Astrocyte of the cerebellum (primary cell): Measurements from ENCODE around the gene GALNT10.

ENCODE experiments used
- DNase-seq: peaks from one replicate; pipeline ENCODE4 v3.0.0-alpha.2; 2011; ENCODE audit warnings: low read depth
- H3K4me3 ChIP-seq: 2 replicates; pipeline ENCODE4 v1.5.1; 2011; ENCODE audit warnings: mild to moderate bottlenecking, low read depth, low read length, moderate library complexity
- in situ Hi-C: cut with HindIII; loops from 2 replicates; pipeline ENCODE4 v1.10.0; 2017; ENCODE audit warnings: low sequenced_read_pairs
- TF ChIP-seq, protein P1 (sequence below): IDR thresholded peaks from 2 replicates; pipeline ENCODE4 v1.5.1; 2012; ENCODE audit warnings: low read length, low read depth, moderate library complexity, mild to moderate bottlenecking; ENCODE audit errors: missing control alignments

Gene GALNT10

DNA sequence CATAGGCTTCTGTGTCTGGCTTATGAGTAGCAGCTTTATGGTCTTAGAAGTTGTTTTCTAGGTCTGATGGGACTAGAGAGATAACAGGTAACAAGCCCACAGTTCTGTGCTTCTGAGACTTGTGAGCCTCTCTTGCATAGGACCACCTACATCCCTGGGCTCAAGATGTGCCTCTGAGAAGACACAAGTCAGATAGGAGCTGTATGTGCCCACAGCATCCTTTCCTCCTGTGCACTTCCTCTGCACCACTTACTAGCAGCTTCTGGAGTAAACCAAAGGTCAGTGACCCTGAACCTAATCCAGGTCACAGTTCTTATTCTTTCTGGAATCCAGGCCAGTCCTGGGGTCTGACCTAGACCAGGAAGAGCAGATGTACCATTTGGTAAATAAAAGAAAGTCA is 40.0 kb downstream of the GALNT10 start:
- in situ Hi-C loops: loop anchor here (5.0 kb wide), 1 partner anchor 33 kb away; no protein-coding TSS in a partner anchor
- TF ChIP-seq, protein P1, sequence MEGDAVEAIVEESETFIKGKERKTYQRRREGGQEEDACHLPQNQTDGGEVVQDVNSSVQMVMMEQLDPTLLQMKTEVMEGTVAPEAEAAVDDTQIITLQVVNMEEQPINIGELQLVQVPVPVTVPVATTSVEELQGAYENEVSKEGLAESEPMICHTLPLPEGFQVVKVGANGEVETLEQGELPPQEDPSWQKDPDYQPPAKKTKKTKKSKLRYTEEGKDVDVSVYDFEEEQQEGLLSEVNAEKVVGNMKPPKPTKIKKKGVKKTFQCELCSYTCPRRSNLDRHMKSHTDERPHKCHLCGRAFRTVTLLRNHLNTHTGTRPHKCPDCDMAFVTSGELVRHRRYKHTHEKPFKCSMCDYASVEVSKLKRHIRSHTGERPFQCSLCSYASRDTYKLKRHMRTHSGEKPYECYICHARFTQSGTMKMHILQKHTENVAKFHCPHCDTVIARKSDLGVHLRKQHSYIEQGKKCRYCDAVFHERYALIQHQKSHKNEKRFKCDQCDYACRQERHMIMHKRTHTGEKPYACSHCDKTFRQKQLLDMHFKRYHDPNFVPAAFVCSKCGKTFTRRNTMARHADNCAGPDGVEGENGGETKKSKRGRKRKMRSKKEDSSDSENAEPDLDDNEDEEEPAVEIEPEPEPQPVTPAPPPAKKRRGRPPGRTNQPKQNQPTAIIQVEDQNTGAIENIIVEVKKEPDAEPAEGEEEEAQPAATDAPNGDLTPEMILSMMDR: no peak
- DNase-seq: no peak
- H3K4me3 ChIP-seq: no peak overlapping the region

DNA sequence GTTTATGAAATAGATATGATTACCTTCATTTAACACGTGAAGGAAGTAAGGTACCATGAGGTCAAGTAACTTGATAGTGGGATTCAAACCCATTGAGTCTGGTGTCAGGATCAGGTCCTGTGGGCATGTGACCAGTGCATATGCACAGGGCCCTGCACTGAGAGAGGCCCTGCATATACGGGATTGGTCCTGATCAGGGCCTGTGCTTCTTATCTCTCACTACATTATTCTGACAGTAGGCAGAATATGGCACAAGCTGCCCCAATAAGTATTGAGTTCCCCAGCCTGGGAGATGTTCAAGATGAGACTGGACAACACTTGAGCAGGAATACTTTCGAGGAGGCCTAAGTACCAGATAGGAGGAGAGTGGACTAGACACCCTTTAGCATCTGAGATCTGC is 44.0 kb downstream of the GALNT10 start:
- in situ Hi-C loops: loop anchor here (5.0 kb wide), 1 partner anchor 37 kb away; no protein-coding TSS in a partner anchor
- H3K4me3 ChIP-seq: no peak overlapping the region
- DNase-seq: no peak
- TF ChIP-seq, protein P1: no peak

DNA sequence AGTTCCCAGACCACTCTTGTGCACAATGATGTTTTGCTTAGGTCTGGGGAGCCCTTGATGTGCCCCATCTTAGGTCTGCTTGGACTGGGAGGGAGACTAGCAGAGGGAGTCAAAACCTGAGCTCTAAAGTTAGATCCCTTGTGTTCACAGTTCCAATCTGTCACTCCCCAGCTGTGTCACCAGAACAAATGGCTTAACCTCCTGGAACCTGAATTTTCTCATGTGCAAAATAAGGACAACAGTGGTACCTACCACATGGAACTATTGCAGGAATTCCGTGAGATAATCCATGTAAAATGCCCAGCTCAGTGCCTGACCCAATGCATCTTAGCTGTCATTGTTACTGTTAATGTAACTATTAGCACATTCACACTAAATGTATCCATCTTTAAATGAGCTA is 45.5 kb downstream of the GALNT10 start:
- no peak overlapping the region for H3K4me3 ChIP-seq
- TF ChIP-seq, protein P1: no peak
- no peak for DNase-seq
- in situ Hi-C loops: no loop called here

DNA sequence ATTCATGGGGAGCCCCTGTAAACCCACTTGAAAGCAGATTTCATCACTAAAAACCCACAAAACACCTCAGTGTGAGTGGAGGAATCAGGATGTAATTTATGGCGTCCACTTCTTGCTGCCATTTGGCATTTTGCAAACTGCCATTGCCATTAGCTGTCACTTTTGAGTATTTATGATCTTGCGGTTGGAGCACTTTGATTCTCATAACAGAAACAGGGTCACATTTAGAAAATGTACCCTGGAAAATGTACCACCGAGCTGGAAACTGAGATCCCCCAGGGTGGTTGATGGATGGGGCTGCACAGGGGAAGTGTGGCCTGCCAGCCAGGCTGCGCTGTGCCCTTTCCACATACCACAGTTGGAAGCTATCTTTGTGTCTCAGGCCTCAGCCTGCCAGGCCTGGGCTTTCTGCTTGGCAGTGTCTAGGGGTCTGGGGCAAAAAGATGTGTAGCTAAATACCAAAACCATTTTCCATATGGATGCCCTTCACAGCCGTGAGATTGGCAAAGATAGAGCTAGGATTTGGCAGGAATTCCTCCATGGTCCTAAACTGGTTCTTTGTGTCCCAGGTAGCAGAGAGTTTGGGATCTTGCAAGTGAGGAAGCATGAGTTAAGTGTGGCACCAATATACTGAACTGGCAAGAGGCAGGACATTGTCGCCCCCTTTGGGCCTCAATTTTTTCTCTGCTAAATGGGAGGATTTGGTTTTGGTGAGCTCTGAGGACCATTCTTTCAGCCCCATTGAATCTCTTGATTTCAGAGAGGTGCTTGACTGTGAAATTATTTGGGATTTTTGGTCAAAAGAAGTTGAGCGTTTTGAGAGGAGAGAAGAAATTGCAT is 46.2 kb downstream of the GALNT10 start:
- DNase-seq: no peak
- no peak overlapping the region for H3K4me3 ChIP-seq
- in situ Hi-C loops: no loop called here
- TF ChIP-seq, protein P1: no peak

DNA sequence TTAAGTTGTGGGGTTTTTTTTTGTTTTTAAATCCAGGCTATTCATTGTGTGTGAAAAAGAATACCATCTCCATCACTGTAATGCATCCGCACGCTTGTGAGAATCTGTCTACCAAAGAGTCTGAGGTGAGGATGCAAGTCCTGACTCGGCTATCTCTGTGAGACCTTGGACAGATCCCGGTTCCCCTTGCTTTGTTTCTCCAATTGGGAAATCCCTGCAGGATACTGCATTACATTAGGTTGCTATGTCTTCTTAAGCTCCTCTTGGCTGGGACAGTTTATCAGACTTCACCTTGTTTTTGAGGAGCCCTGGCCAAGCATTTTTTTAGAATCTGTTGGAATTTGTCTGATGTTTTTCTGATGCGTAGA is 46.8 kb downstream of the GALNT10 start:
- H3K4me3 ChIP-seq: no peak overlapping the region
- in situ Hi-C loops: no loop called here
- TF ChIP-seq, protein P1: no peak
- DNase-seq: no peak

DNA sequence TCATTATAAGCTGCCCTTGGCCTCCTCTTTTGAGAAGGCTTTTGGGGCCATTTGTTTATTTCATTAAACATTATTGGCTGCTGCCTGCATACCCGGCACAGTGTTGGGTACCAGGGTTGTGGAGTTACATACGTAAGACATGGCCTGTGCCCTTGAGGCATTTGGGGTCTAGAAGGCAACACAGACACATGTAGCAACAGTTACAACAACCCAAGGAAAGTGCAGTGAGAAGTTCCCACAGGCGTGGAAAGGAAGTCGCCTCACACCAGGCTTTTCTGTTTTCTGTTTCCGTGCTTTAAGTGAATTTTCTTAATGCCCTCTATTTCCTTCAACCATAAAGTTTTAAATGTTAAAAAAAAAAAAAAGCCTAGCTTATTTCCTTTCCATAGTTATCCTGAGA is 47.4 kb downstream of the GALNT10 start:
- no peak overlapping the region for H3K4me3 ChIP-seq
- TF ChIP-seq, protein P1: no peak
- no peak for DNase-seq
- in situ Hi-C loops: no loop called here
